22Rv1 (cell line): ENCODE measurements around the gene CACNA1E.

Source experiments
- ZFX ChIP-seq: fragments of 450-650 bp; IDR thresholded peaks from 2 replicates; pipeline ENCODE4 v1.6.1; 2017; ENCODE audit warnings: antibody characterized with exemption, borderline replicate concordance
- TF ChIP-seq, protein P1 (sequence below): fragments of 450-650 bp; IDR thresholded peaks from 2 replicates; pipeline ENCODE4 v1.5.1; 2017; ENCODE audit warnings: mild to moderate bottlenecking

GRCh38 chr1:181783208-181783607 is 299.9 kb downstream of the CACNA1E start:
- TF ChIP-seq, protein P1, sequence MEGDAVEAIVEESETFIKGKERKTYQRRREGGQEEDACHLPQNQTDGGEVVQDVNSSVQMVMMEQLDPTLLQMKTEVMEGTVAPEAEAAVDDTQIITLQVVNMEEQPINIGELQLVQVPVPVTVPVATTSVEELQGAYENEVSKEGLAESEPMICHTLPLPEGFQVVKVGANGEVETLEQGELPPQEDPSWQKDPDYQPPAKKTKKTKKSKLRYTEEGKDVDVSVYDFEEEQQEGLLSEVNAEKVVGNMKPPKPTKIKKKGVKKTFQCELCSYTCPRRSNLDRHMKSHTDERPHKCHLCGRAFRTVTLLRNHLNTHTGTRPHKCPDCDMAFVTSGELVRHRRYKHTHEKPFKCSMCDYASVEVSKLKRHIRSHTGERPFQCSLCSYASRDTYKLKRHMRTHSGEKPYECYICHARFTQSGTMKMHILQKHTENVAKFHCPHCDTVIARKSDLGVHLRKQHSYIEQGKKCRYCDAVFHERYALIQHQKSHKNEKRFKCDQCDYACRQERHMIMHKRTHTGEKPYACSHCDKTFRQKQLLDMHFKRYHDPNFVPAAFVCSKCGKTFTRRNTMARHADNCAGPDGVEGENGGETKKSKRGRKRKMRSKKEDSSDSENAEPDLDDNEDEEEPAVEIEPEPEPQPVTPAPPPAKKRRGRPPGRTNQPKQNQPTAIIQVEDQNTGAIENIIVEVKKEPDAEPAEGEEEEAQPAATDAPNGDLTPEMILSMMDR = no peak
- no peak for TF ChIP-seq ZFX
